ENCODE data around the gene SERPINA3. TPM values are rescaled to one million over a fixed set of nuclear protein-coding genes. Genes with fewer than 3 reads are reported as not detected.
"Not testable (repeated sequence)": the region's sequence is repeated elsewhere in the genome, so short reads cannot be mapped to it uniquely, and the experiment has no call there.

SERPINA3 gene
- total and polyA plus RNA-seq, 12 donors = 1.0 to 408 (median 13.4) TPM

DNA sequence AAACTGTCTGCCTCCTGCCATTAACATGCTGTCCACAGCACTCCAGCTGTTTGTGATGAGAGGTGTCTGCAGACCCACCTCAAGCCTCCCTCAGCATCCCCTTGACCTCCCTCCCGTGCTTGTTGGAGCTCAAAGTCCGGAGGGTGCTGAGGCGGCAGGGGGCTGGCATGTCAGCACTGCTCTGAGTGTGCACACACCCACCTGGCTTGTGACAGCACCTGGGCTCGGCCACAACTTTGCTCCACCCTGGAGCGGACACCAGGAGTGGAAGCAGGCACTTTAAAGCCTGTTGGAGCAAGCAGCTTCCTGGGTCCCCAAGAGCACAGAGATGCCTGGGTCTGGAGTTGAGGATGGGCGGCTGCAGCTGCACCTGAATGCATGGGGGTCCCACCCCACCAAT, 20.9 kb downstream of the SERPINA3 start:
- H3K4me1 ChIP-seq = no peaks in the 10 kb centered on the region
- H3K36me3 ChIP-seq = no peaks in the 10 kb centered on the region
- H3K9me3 ChIP-seq = peaks cover 0 to 3% (median 0%) of the 10 kb centered on the region in 11 donors
- no peak for ATAC-seq
- DNase-seq = no peak
- 78 to 83% methylated on average over 6 of the region's 6 CpGs for whole genome bisulfite sequencing, 2 donors
- no peak overlapping the region for H3K27ac ChIP-seq
- no peak overlapping the region for H3K4me3 ChIP-seq
- no peak for TF ChIP-seq CTCF (IDR thresholded peaks at IDR 0.05)
- H3K27me3 ChIP-seq = peaks cover 0 to 30% (median 5%) of the 10 kb centered on the region in 7 donors
- intact Hi-C loops (cut with DNase I) = no loop called here

DNA sequence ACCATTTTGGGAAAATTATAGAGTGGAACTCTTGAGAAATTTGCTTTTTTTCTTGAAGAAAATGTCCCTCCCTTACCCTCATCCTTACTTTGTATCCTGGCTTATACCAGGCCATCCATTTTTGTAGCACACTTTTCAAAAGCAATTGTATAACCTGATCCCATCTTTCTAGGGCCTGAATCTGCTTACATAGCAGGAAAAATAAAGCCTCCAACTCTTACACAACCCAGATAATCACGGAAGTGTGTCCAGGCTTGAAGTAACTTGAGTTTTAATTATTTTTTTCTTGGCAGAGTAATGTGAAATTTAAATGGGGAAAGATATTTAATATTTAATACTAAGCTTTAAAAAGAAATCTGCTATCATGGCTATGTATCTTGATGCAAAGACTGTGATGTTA, 23.0 kb downstream of the SERPINA3 start:
- 66 to 71% methylated on average over 1 of the region's 1 CpG for WGBS, 2 donors

GRCh38 chr14:94636744-94637412, 24.7 kb downstream of the SERPINA3 start:
- H3K27ac ChIP-seq = no peak overlapping the region
- no peak overlapping the region for H3K4me3 ChIP-seq
- ATAC-seq = no peak
- no peaks in the 10 kb centered on the region for H3K9me3 ChIP-seq
- no peak for DNase-seq
- intact Hi-C loops (cut with DNase I) = no loop called here
- H3K36me3 ChIP-seq = no peaks in the 10 kb centered on the region
- H3K27me3 ChIP-seq = peaks cover 0 to 24% (median 5%) of the 10 kb centered on the region in 7 donors
- no peaks in the 10 kb centered on the region for H3K4me1 ChIP-seq
- peak in 1 of 9 donors; percentile 13 for TF ChIP-seq CTCF (IDR thresholded peaks at IDR 0.05)
- WGBS, 2 donors = 63 to 64% methylated on average over 2 of the region's 2 CpGs

More for the DNA sequence above, 23.0 kb downstream of the SERPINA3 start:
- intact Hi-C loops (cut with DNase I) = no loop called here
- peaks cover 0 to 30% (median 5%) of the 10 kb centered on the region in 7 donors for H3K27me3 ChIP-seq
- H3K4me1 ChIP-seq = no peaks in the 10 kb centered on the region
- no peak overlapping the region for H3K27ac ChIP-seq
- ATAC-seq (no peak), DNase-seq (no peak)
- peaks cover 0 to 3% (median 0%) of the 10 kb centered on the region in 11 donors for H3K9me3 ChIP-seq
- TF ChIP-seq CTCF (IDR thresholded peaks at IDR 0.05) = no peak
- H3K36me3 ChIP-seq = no peaks in the 10 kb centered on the region
- H3K4me3 ChIP-seq = no peak overlapping the region

- H3K9me3 ChIP-seq; H3K4me3 ChIP-seq; ATAC-seq; H3K36me3 ChIP-seq; H3K27ac ChIP-seq; H3K4me1 ChIP-seq; intact Hi-C loops (cut with DNase I); DNase-seq: not testable (repeated sequence)
- WGBS, 2 donors = 86 to 88% methylated on average over 7 of the region's 8 CpGs
- peaks cover 0 to 14% (median 5%) of the 10 kb centered on the region in 7 donors for H3K27me3 ChIP-seq
Observed at GRCh38 chr14:94637814-94638213, 25.6 kb downstream of the SERPINA3 start.

- Histone ChIP-seq H3K9me3 (no peaks in the 10 kb centered on the region), H3K36me3 (no peaks in the 10 kb centered on the region), H3K27ac (no peak overlapping the region), H3K27me3 (peaks cover 0 to 11% (median under 1%) of the 10 kb centered on the region in 7 donors), H3K4me1 (no peaks in the 10 kb centered on the region), H3K4me3 (no peak overlapping the region)
- ATAC-seq (no peak), DNase-seq (no peak)
- no peak for TF ChIP-seq CTCF (IDR thresholded peaks at IDR 0.05)
- intact Hi-C loops (cut with DNase I) = no loop called here
- WGBS, 2 donors = 79 to 82% methylated on average over 2 of the region's 2 CpGs
Observed at GRCh38 chr14:94638339-94638738, 26.1 kb downstream of the SERPINA3 start.

Measured in heart right ventricle (tissue), 16 donors.